H1 (cell line): ENCODE data around the gene NUMB. TPM values are rescaled to one million over a fixed set of nuclear protein-coding genes. Genes with fewer than 3 reads are reported as not detected.
"Not testable (repeated sequence)": the region's sequence is repeated elsewhere in the genome, so short reads cannot be mapped to it uniquely, and the experiment has no call there.

Experiments
- CTCF ChIA-PET: fragments of 300-600 bp; sonication (Branson Sonifier 250); formaldehyde crosslinking; loops from one replicate; lab custom pipeline; 2021; ENCODE audit not compliant: partially characterized antibody; lab: Charles Lee
- POLR2A ChIA-PET: fragments of 300-600 bp; sonication (Branson Sonifier 250); formaldehyde crosslinking; loops from one replicate; lab custom pipeline; 2021; ENCODE audit warnings: inconsistent platforms; ENCODE audit not compliant: partially characterized antibody; lab: Charles Lee
- DNase-seq, 2 experiments: peaks; one replicate each; pipeline versions ENCODE4 v3.0.0 to v3.0.0-alpha.2; 2010 to 2022; ENCODE audit warnings: low spot score in 2 of 2, low read depth in 1 of 2, mixed read lengths in 1 of 2
- FAIRE-seq: peaks from 2 replicates; lab custom pipeline; 2011; peaks lifted over from hg19 to GRCh38; lab: Jason Lieb, UNC
- H2AFZ ChIP-seq: 2 replicates; pipeline ENCODE4 v1.8.1; 2012; ENCODE audit warnings: low read length, inconsistent platforms
- H2AK5ac ChIP-seq: 2 replicates; pipeline ENCODE4 v1.6.1; 2013; ENCODE audit warnings: low read depth, low read length
- H2BK120ac ChIP-seq: replicated peaks from 2 replicates; pipeline ENCODE3; 2013; ENCODE audit warnings: low read depth, low read length, inconsistent platforms
- H2BK12ac ChIP-seq: 2 replicates; pipeline ENCODE4 v1.6.1; 2013; ENCODE audit warnings: low read depth, low read length
- H2BK15ac ChIP-seq: 2 replicates; pipeline ENCODE4 v1.6.1; 2013; ENCODE audit warnings: low read length
- H2BK20ac ChIP-seq: 2 replicates; pipeline ENCODE4 v1.6.1; 2013; ENCODE audit warnings: low read length
- H2BK5ac ChIP-seq: 2 replicates; pipeline ENCODE4 v1.6.1; 2013; ENCODE audit warnings: low read depth, low read length
- H3K14ac ChIP-seq: 2 replicates; pipeline ENCODE4 v1.6.1; 2013; ENCODE audit warnings: inconsistent platforms; ENCODE audit not compliant: insufficient read length
- H3K18ac ChIP-seq: 2 replicates; pipeline ENCODE4 v1.6.1; 2013; ENCODE audit warnings: low read length; ENCODE audit errors: extremely low read depth
- H3K23ac ChIP-seq: 2 replicates; pipeline ENCODE4 v1.6.1; 2013; ENCODE audit warnings: inconsistent platforms; ENCODE audit not compliant: insufficient read length
- H3K23me2 ChIP-seq: 2 replicates; pipeline ENCODE4 v1.6.1; 2013; ENCODE audit warnings: low read depth, low read length
- H3K27ac ChIP-seq: 2 replicates; pipeline ENCODE4 v1.6.1; 2011; ENCODE audit warnings: low read depth, low read length, inconsistent platforms
- H3K27me3 ChIP-seq, 4 experiments: replicated peaks in 1 of 4; 1 replicate in 1 of 4; 2 replicates in 3 of 4; pipeline versions ENCODE4 v1.6.1 to v1.8.1; 2011 to 2013; ENCODE audit warnings: low read length in 3 of 4, mild to moderate bottlenecking in 3 of 4, inconsistent platforms in 2 of 4, mixed read lengths in 2 of 4, moderate library complexity in 1 of 4; ENCODE audit not compliant: control insufficient read depth in 3 of 4, insufficient read depth in 3 of 4; ENCODE audit errors: extremely low read depth in 1 of 4
- H3K36me3 ChIP-seq, 4 experiments: 2 replicates each; pipeline versions ENCODE4 v1.6.1 to v1.8.1; 2011 to 2013; ENCODE audit warnings: mild to moderate bottlenecking in 4 of 4, low read length in 3 of 4, moderate library complexity in 2 of 4, control low read depth in 1 of 4, inconsistent platforms in 1 of 4; ENCODE audit not compliant: insufficient read depth in 4 of 4, control insufficient read depth in 2 of 4
- H3K4ac ChIP-seq: replicated peaks from 2 replicates; pipeline ENCODE3; 2013; ENCODE audit warnings: low read length, low read depth, mixed read lengths, inconsistent platforms; ENCODE audit not compliant: insufficient read length
- H3K4me1 ChIP-seq, 4 experiments: replicated peaks in 1 of 4; 1 replicate in 1 of 4; 2 replicates in 3 of 4; pipeline versions ENCODE4 v1.6.1 to v1.8.1; 2011 to 2013; ENCODE audit warnings: low read length in 3 of 4, inconsistent platforms in 2 of 4, mixed read lengths in 1 of 4; ENCODE audit not compliant: insufficient read depth in 4 of 4, control insufficient read depth in 3 of 4
- H3K4me2 ChIP-seq, 2 experiments: 2 replicates each; pipeline versions ENCODE4 v1.6.1 to v1.8.1; 2011 to 2013; ENCODE audit warnings: low read depth in 2 of 2, low read length in 2 of 2, control low read depth in 1 of 2, inconsistent platforms in 1 of 2, mild to moderate bottlenecking in 1 of 2; ENCODE audit not compliant: insufficient read depth in 1 of 2
- H3K4me3 ChIP-seq, 4 experiments: fragments of 200-600, 300-600 bp in 1 of 4; sonication (generic), shearing (Covaris generic), sonication (Bioruptor Twin) in 1 of 4; 2 replicates each; pipeline versions ENCODE4 v1.5.1 to v1.8.1; 2011 to 2016; ENCODE audit warnings: low read length in 4 of 4, low read depth in 3 of 4, control low read depth in 2 of 4, inconsistent platforms in 2 of 4, mild to moderate bottlenecking in 2 of 4, mixed read lengths in 1 of 4, moderate library complexity in 1 of 4; ENCODE audit not compliant: insufficient read depth in 2 of 4; ENCODE audit errors: extremely low read depth in 1 of 4
- H3K56ac ChIP-seq: replicated peaks from 2 replicates; pipeline ENCODE3; 2013; ENCODE audit warnings: low read depth, mild to moderate bottlenecking, mixed read lengths, low read length, inconsistent platforms; ENCODE audit not compliant: insufficient read length
- H3K79me1 ChIP-seq: 2 replicates; pipeline ENCODE4 v1.6.1; 2013; ENCODE audit warnings: low read depth, low read length, control low read depth
- H3K79me2 ChIP-seq, 2 experiments: 2 replicates each; pipeline versions ENCODE4 v1.6.1 to v1.8.1; 2012 to 2013; ENCODE audit warnings: low read length in 2 of 2, mild to moderate bottlenecking in 2 of 2, inconsistent platforms in 1 of 2; ENCODE audit not compliant: insufficient read depth in 2 of 2, control insufficient read depth in 1 of 2
- H3K9ac ChIP-seq, 4 experiments: replicated peaks in 1 of 4; 1 replicate in 1 of 4; 2 replicates in 3 of 4; pipeline versions ENCODE4 v1.6.1 to v1.8.1; 2011 to 2013; ENCODE audit warnings: low read depth in 3 of 4, low read length in 3 of 4, control low read depth in 2 of 4, mild to moderate bottlenecking in 2 of 4, moderate library complexity in 2 of 4, inconsistent platforms in 1 of 4; ENCODE audit errors: extremely low read depth in 1 of 4
- H3K9me3 ChIP-seq, 2 experiments: 2 replicates each; pipeline versions ENCODE4 v1.6.1 to v1.8.1; 2012 to 2013; ENCODE audit warnings: mild to moderate bottlenecking in 2 of 2, moderate library complexity in 2 of 2, control low read depth in 1 of 2, inconsistent platforms in 1 of 2, low read depth in 1 of 2, low read length in 1 of 2, mixed read lengths in 1 of 2; ENCODE audit not compliant: insufficient read depth in 2 of 2
- H4K20me1 ChIP-seq, 2 experiments: replicated peaks in 1 of 2; 2 replicates each; pipeline versions ENCODE3 to v1.8.1; 2011 to 2013; ENCODE audit warnings: inconsistent platforms in 2 of 2, low read length in 2 of 2, mild to moderate bottlenecking in 1 of 2; ENCODE audit not compliant: insufficient read depth in 2 of 2, control insufficient read depth in 1 of 2
- H4K5ac ChIP-seq: 2 replicates; pipeline ENCODE4 v1.6.1; 2013; ENCODE audit warnings: low read length, low read depth, mixed read lengths, inconsistent platforms; ENCODE audit not compliant: insufficient read length
- H4K8ac ChIP-seq: 2 replicates; pipeline ENCODE4 v1.8.0; 2013; ENCODE audit warnings: mild to moderate bottlenecking, moderate library complexity, low read length, inconsistent platforms; ENCODE audit not compliant: insufficient read depth; ENCODE audit errors: extremely low read depth
- H4K91ac ChIP-seq: replicated peaks from 2 replicates; pipeline ENCODE3; 2013; ENCODE audit warnings: low read length, mixed read lengths, inconsistent platforms; ENCODE audit not compliant: insufficient read length
- WGBS, 2 experiments: shearing (Covaris generic) in 1 of 2; methylation state at CpG; one replicate each; pipeline versions ENCODE4 v1.1.6 to v1.1.7; 2013 to 2015; ENCODE audit warnings: low lambda C conversion rate in 2 of 2, mixed read lengths in 2 of 2, inconsistent platforms in 1 of 2, low coverage in 1 of 2, missing lambda C conversion rate in 1 of 2; ENCODE audit not compliant: insufficient replicate concordance in 2 of 2, insufficient coverage in 1 of 2, insufficient read length in 1 of 2; ENCODE audit errors: extremely low coverage in 1 of 2, missing lambda C conversion rate in 1 of 2; 5-methylcytosine and 5-hydroxymethylcytosine counted together
- polyA plus RNA-seq, 7 experiments: library from polyadenylated mRNA; depleted of rRNA in 3 of 7; stranded (reverse) in 5 of 7; unstranded in 2 of 7; fragments of >200 nt in 5 of 7; fragments of 200-250 nt in 2 of 7; gene quantifications; 1 replicate in 5 of 7; 2 replicates in 1 of 7; 4 replicates in 1 of 7; pipeline versions ENCODE4 v1.2.1 to v1.2.3, GENCODE V29; 2011 to 2013; ENCODE audit warnings: missing spikeins in 2 of 7, mixed read lengths in 2 of 7
- total RNA-seq: library from RNA; stranded (reverse); fragmentation: NEBNext Ultra II Directional; extraction: Animal tissue kit (Norgen Biotek cat#: 25700); gene quantifications from 2 replicates; pipeline ENCODE4 v1.2.1, GENCODE V29; 2021

Gene NUMB
- total and polyA plus RNA-seq, 2 of the 8 experiments (the other 6 are each of a cell fraction or from before 2014, with no cell fraction given), result 54.3 to 78.1 TPM

DNA sequence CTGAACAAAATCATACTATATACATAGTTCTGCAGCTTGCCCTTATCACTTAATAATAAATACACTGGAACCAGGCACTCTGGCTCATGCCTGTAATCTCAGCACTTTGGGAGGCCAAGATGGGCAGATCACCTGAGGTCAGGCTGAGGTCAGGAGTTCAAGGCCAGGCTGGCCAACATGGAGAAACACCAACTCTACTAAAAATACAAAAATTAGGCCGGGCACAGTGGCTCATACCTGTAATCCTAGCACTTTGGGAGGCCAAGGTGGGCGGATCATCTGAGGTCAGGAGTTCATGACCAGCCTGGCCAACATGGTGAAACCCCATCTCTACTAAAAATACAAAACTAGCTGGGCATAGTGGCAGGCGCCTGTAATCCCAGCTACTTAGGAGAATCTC lies 109.3 kb downstream of the NUMB start:
- H3K9ac ChIP-seq, H3K23ac ChIP-seq, H3K4me1 ChIP-seq, H3K4ac ChIP-seq, H4K20me1 ChIP-seq, DNase-seq, H3K79me2 ChIP-seq, H3K9me3 ChIP-seq, H4K5ac ChIP-seq, H3K56ac ChIP-seq, H4K8ac ChIP-seq, H2BK15ac ChIP-seq, H2BK20ac ChIP-seq, H3K27me3 ChIP-seq, H2AK5ac ChIP-seq, H3K27ac ChIP-seq, H3K23me2 ChIP-seq, H3K14ac ChIP-seq, H4K91ac ChIP-seq, H3K4me2 ChIP-seq, H2AFZ ChIP-seq, H3K18ac ChIP-seq, H2BK12ac ChIP-seq, H3K79me1 ChIP-seq, H2BK5ac ChIP-seq, H3K36me3 ChIP-seq, FAIRE-seq, CTCF ChIA-PET, H2BK120ac ChIP-seq, H3K4me3 ChIP-seq: not testable (repeated sequence)
- 79% methylated on average over 3 of the region's 3 CpGs; no CpG with 5 or more reads in 1 of the 2 experiments for WGBS, 2 experiments
- POLR2A ChIA-PET, result interaction anchor here (0.7 kb wide), 1 partner anchor 133 kb away, joined by 3 read pairs; no protein-coding TSS in a partner anchor
